Psoas muscle (tissue), 8 donors: ENCODE data around the gene LAMA3. TPM values are rescaled to one million over a fixed set of nuclear protein-coding genes. Genes with fewer than 3 reads are reported as not detected.

Experiments used
- ATAC-seq, 4 donors: fragments of 200-7000 bp; cut with Tn5 transposase; one replicate each; pipeline ENCODE4 v1.9.1; 2020; ENCODE audit warnings: moderate library complexity in 3 of 4, mild to moderate bottlenecking in 2 of 4
- DNase-seq, 2 donors: peaks; one replicate each; pipeline ENCODE4 v3.0.0-alpha.2; 2020
- H3K27ac ChIP-seq: fragments of 200-600 bp; one replicate; pipeline ENCODE4 v1.8.0; 2022
- H3K27me3 ChIP-seq, 3 donors: fragments of 200-600 bp in 1 of 3; one replicate each; pipeline versions ENCODE4 v1.6.1 to v1.8.0; 2013 to 2022; ENCODE audit warnings: low read length in 2 of 3, mild to moderate bottlenecking in 2 of 3, moderate library complexity in 1 of 3; ENCODE audit not compliant: insufficient read depth in 3 of 3
- H3K36me3 ChIP-seq, 2 donors: fragments of 200-600 bp in 1 of 2; one replicate each; pipeline versions ENCODE4 v1.6.1 to v1.8.0; 2013 to 2022; ENCODE audit warnings: low read depth in 1 of 2, mild to moderate bottlenecking in 1 of 2, moderate library complexity in 1 of 2; ENCODE audit not compliant: insufficient read depth in 1 of 2
- H3K4me1 ChIP-seq: fragments of 200-600 bp; one replicate; pipeline ENCODE4 v1.8.0; 2022
- H3K4me3 ChIP-seq: fragments of 200-600 bp; one replicate; pipeline ENCODE4 v1.8.0; 2022; ENCODE audit warnings: mild to moderate bottlenecking
- H3K9me3 ChIP-seq: fragments of 200-600 bp; one replicate; pipeline ENCODE4 v1.8.0; 2022
- CTCF ChIP-seq: fragments of 200-600 bp; IDR thresholded peaks from one replicate; pipeline ENCODE4 v1.8.0; 2022; ENCODE audit warnings: antibody characterized with exemption
- WGBS, 3 donors: extraction: QIAGEN DNeasy Blood & Tissue Kit; methylation state at CpG; one replicate each; pipeline versions ENCODE4 v1.1.6 to v1.1.7; 2013; 5-methylcytosine and 5-hydroxymethylcytosine counted together
- intact Hi-C, 2 donors: fragments of 100-400 bp; cut with DNase I; formaldehyde crosslinking; loops; one replicate each; pipeline versions ENCODE4 v1.11.0 to v1.14.2; 2022
- long read RNA-seq, 2 donors: library from polyadenylated mRNA; unstranded; transcript quantifications; one replicate each; pipeline ENCODE4 v2.0.0, GENCODE V29; 2021
- polyA plus RNA-seq, 3 donors: library from polyadenylated mRNA; stranded (reverse); fragments of 200-250 nt; gene quantifications; one replicate each; pipeline ENCODE4 v1.2.3, GENCODE V29; 2013
- total RNA-seq, 4 donors: library from RNA; stranded (reverse); fragmentation: NEBNext Ultra II Directional in 2 of 4; extraction: Animal tissue kit (Norgen Biotek cat#: 25700) in 2 of 4; gene quantifications; one replicate each; pipeline versions ENCODE4 v1.2.1 to v1.2.4, GENCODE V29; 2021 to 2023
- donor health status: healthy with polysubstance abuse.
- donor health status: DM: no; HTN: no; CAD: no; lungs with moderate emphysema.
- donor health status: Bipolar disorder and iron deficiency.
- donor health status: healthy.
- donor health status: DM: yes; HTN: yes; CAD: no.
- donor health status: DM: no; HTN: no; CAD: no.
- donor health status: DM: no; HTN: no; CAD: no.
- donor health status: DM: yes; HTN: yes; CAD: no.

The LAMA3 gene
- total RNA-seq (1 to 10 TPM in 3 of 4 donors, under 1 TPM in 1; 0.49 to 4.2 (median 1.8) TPM), polyA plus RNA-seq (1 to 10 TPM in 1 of 3 donors, under 1 TPM in 2; 0.55 to 2.7 (median 0.62) TPM)
- long read RNA-seq, donor 1: 0 reads
- long read RNA-seq, donor 2, partial matches to known transcripts: 1 of 1 reads
- long read RNA-seq, donor 2, other reads (novel, unspliced or antisense): 0 of 1 reads

- Histone ChIP-seq H3K27ac (no peak within 1 kb of the TSS), H3K27me3 (peaks cover 0 to 34% (median 11%) of the 10 kb centered on the region in 3 donors), H3K4me1 (no peaks in the 10 kb centered on the region), H3K4me3 (peak within 1 kb of the TSS; percentile 69), H3K9me3 (no peaks in the 10 kb centered on the region), H3K36me3 (no peaks in the 10 kb centered on the region)
- no peak for TF ChIP-seq CTCF
- intact Hi-C loops: no loop called here
- ATAC-seq (peak in 3 of 4 donors; percentile 69 to 77 (median 75)), DNase-seq (peak; percentile 56)
- WGBS, 3 donors: 1% methylated on average over 42 to 45 of the region's 45 CpGs
Measured at GRCh38 chr18:23689031-23689615, at the start of gene LAMA3. Gene LAMA3, plus strand, starts transcription at chr18:23689453. Its CDS starts 231 bp downstream, at chr18:23689684.

DNA sequence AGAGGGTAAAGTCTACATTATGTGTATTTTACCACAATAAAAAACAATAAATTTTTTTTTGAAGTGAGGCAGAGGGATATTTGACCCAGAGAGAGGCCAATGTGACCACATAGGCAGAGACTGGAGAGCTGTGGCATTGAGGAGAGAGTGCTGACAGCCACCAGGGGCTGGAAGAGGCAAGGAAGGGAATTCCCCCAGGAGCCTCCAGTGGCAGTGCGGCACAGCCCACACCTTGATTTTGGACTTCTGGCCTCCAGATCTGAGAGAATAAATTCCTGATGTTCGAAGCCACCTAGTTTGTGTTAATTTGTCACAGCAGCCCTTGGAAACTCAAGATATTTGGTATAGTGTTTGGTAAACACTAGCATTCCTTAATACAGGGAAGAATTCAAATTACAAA, 49.2 kb upstream of the LAMA3 start:
- H3K4me1 ChIP-seq: no peaks in the 10 kb centered on the region
- 67 to 82% (median 82%) methylated on average over 2 of the region's 2 CpGs for WGBS, 3 donors
- H3K9me3 ChIP-seq: peaks cover 5% of the 10 kb centered on the region
- no peak for DNase-seq
- TF ChIP-seq CTCF: no peak
- intact Hi-C loops: no loop called here
- H3K4me3 ChIP-seq: no peak overlapping the region
- no peak for ATAC-seq
- H3K27ac ChIP-seq: no peak overlapping the region
- no peaks in the 10 kb centered on the region for H3K27me3 ChIP-seq
- no peaks in the 10 kb centered on the region for H3K36me3 ChIP-seq

GRCh38 chr18:23641143-23641720, 48.0 kb upstream of the LAMA3 start:
- intact Hi-C loops: no loop called here
- no peak for ATAC-seq
- TF ChIP-seq CTCF: no peak
- Histone ChIP-seq H3K27ac (no peak overlapping the region), H3K36me3 (no peaks in the 10 kb centered on the region), H3K4me3 (no peak overlapping the region), H3K4me1 (no peaks in the 10 kb centered on the region), H3K27me3 (no peaks in the 10 kb centered on the region), H3K9me3 (peaks cover 5% of the 10 kb centered on the region)
- 58 to 72% (median 69%) methylated on average over 8 to 11 of the region's 11 CpGs for WGBS, 3 donors
- no peak for DNase-seq

DNA sequence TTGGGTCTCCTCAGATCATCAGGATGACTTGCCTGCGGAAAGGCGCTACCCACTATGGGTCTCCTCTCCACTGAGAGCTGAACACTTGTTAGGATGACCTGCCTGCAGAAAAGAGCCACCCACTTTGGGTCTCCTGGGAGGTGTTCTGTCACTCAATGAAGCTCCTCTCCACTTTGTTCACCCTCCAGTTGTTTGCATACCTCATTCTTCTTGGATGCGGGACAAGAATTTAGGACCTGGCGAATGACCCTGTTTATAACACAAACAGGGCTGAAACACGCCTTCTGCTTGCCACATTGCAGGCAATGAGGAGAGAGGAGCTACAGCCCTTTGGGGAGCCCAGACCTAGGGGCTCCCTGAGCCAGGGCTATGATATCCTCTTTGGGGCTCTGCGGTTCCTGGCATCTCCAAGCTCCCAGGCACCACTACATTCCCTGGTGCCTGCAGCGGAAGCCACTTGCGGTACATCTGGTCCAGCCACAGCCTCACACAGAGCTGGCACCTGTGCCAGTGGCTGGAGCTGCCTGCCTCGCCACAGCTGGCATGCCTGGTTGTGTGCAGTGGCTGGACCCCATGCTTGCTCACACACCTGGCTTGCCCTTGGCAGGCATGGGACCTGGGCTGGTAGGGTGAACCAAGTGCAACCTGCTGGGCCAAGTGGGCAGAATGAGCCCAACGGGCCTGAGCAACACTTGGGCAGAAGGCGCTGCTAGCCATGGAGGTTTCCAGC, 47.2 kb upstream of the LAMA3 start:
- peaks cover 5% of the 10 kb centered on the region for H3K9me3 ChIP-seq
- H3K4me3 ChIP-seq: no peak overlapping the region
- intact Hi-C loops: no loop called here
- no peaks in the 10 kb centered on the region for H3K4me1 ChIP-seq
- DNase-seq (no peak), ATAC-seq (no peak)
- H3K27me3 ChIP-seq: no peaks in the 10 kb centered on the region
- WGBS, 3 donors: 83 to 90% (median 85%) methylated on average over 11 of the region's 11 CpGs
- H3K36me3 ChIP-seq: no peaks in the 10 kb centered on the region
- H3K27ac ChIP-seq: no peak overlapping the region
- no peak for TF ChIP-seq CTCF
